ENCODE data around the gene PIGU.
A peak's percentile ranks its signal among the peaks of the same experiment; 100 is the strongest.

Gene PIGU

DNA sequence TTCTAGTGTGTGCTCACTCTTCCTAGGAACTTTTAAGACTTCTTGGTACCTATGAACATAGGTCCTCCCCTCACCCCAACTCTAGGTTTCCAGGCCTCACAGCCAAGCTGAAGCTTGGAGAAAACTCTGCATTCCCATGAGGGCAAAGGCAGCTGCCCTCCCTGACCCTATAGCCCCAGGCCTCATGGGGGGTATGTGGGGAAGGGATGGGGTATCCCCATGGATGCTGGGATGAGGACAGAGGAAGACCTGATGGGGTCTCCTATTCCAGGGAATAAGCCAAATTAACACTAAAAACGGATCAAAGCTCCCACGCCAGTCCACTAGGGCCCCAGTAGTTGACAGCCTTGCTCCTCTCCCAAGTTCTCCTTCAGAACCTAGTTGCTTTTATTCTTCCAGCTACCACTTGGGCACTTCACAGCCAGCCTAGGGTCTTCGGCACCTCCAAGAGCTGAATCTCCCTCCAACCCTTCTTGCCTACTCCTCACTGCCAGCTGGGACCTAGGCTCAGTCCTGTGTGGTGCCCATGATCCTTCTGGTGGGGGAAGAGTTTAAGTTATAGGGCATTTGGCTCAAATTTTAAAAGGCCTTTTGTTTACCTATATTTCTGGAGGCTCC lies 35.0 kb upstream of the PIGU start:
- Histone ChIP-seq H3K4me3 (ENCODE audit: low read depth in 1 of 2, low read length in 1 of 2) (no peak overlapping the region), H3K27me3 (peaks cover 8% of the 10 kb centered on the region), H3K9me3 (no peaks in the 10 kb centered on the region), H3K36me3 (peaks cover 57% of the 10 kb centered on the region), H3K27ac (no peak overlapping the region), H3K4me1 (ENCODE audit: control insufficient read depth in 1 of 2, insufficient read depth in 1 of 2, low read depth in 1 of 2, low read length in 1 of 2) (peaks cover 29 to 37% of the 10 kb centered on the region in 2 experiments)
- TF ChIP-seq CTCF (IDR thresholded peaks at IDR 0.05) = no peak

DNA sequence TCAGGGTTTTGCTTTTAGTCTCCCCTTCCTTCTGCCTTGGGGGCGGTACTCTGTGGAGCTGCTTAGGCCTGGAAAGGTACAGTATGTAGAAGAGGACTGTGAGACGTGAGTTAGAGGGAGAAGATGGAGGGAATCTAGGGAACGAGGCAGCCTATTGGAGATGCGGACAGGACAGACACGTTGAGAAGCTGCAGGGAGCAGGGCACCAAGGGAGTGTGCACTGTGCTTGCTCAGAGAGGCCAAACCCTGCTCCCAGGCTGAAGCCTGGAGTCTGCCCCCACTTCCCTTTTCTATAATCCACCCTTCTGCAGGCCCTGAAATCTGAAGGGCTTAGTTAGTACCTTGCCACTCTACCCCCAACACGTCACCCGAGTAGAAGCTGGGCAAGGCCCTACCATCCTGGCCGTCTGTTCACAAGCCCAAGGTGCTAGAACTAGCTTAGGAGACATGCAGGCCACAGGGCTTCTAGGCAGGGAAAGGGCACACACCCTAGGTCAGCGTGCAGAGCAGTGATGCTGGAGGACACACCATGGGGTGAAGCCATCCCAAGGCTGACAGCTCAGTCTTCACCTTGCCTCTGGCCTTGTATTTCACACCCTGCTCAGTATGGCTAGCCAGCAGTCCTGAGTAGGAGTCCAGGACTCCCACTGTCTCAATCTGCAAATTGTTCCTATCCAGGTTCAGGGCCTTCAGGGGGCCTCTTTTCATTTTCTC lies 34.1 kb upstream of the PIGU start:
- peaks cover 57% of the 10 kb centered on the region for H3K36me3 ChIP-seq
- no peaks in the 10 kb centered on the region for H3K9me3 ChIP-seq
- H3K4me1 ChIP-seq (ENCODE audit: control insufficient read depth in 1 of 2, insufficient read depth in 1 of 2, low read depth in 1 of 2, low read length in 1 of 2) = peaks cover 38 to 46% of the 10 kb centered on the region in 2 experiments
- no peak for TF ChIP-seq CTCF (IDR thresholded peaks at IDR 0.05)
- H3K4me3 ChIP-seq (ENCODE audit: low read depth in 1 of 2, low read length in 1 of 2) = no peak overlapping the region
- no peak overlapping the region for H3K27ac ChIP-seq
- peaks cover 8% of the 10 kb centered on the region for H3K27me3 ChIP-seq

DNA sequence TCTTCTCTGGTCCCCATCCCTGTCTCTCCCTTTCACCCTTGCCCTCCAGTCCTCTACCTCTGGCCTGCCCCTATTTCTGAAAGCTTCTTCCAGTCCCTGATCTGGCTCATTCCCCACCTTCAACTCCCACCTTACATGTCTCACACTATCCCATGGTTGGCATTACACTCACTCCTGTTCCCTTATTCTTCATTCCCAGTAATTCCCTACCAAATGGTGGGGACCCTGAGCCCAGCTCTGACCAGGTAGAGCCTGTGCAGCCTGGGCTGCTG lies 33.6 kb upstream of the PIGU start:
- Histone ChIP-seq H3K4me3 (ENCODE audit: low read depth in 1 of 2, low read length in 1 of 2) (peak overlapping the region; percentile 79 to 95), H3K9me3 (no peaks in the 10 kb centered on the region), H3K27me3 (peaks cover 8% of the 10 kb centered on the region), H3K4me1 (ENCODE audit: control insufficient read depth in 1 of 2, insufficient read depth in 1 of 2, low read depth in 1 of 2, low read length in 1 of 2) (peaks cover 43 to 51% of the 10 kb centered on the region in 2 experiments), H3K36me3 (peaks cover 52% of the 10 kb centered on the region), H3K27ac (no peak overlapping the region)
- TF ChIP-seq CTCF (IDR thresholded peaks at IDR 0.05) = no peak

DNA sequence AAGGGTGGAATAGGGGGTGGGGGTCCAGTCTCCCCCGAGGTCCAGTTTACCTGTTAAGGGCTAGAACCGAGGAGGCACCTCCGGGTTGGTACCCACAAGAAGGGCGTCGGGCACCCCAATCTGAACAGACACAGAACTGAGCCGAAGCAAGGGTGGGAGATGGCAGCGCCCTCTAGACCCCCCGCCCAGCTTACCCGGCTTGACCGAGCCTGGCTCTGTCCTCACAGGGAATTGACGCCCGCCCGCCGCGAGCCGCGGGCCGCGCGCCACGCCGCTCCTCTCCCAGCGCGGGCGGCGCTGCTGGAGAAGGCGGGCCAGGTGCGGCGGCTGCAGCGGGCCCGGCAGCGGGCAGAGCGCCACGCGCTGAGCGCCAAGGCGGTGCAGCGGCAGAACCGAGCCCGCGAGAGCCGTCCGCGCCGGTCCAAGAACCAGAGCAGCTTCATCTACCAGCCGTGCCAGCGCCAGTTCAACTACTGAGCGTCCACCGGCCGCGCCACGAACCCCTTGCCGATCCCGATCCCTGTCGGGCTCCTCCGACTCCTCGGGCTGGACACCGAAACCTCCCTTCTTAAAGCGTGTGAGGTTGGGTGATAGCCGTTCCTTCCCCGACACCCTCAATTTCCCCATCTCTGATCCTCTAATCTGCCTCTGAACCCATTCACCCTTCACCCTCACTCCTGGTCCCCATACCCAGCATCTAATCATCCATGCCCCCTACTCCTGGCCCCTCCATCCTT lies 33.1 kb upstream of the PIGU start:
- H3K9me3 ChIP-seq = no peaks in the 10 kb centered on the region
- TF ChIP-seq CTCF (IDR thresholded peaks at IDR 0.05) = no peak
- peak overlapping the region; percentile 83 for H3K27ac ChIP-seq
- peaks cover 8% of the 10 kb centered on the region for H3K27me3 ChIP-seq
- peak overlapping the region; percentile 79 to 95 for H3K4me3 ChIP-seq (ENCODE audit: low read depth in 1 of 2, low read length in 1 of 2)
- peaks cover 47% of the 10 kb centered on the region for H3K36me3 ChIP-seq
- H3K4me1 ChIP-seq (ENCODE audit: control insufficient read depth in 1 of 2, insufficient read depth in 1 of 2, low read depth in 1 of 2, low read length in 1 of 2) = peaks cover 48 to 56% of the 10 kb centered on the region in 2 experiments

DNA sequence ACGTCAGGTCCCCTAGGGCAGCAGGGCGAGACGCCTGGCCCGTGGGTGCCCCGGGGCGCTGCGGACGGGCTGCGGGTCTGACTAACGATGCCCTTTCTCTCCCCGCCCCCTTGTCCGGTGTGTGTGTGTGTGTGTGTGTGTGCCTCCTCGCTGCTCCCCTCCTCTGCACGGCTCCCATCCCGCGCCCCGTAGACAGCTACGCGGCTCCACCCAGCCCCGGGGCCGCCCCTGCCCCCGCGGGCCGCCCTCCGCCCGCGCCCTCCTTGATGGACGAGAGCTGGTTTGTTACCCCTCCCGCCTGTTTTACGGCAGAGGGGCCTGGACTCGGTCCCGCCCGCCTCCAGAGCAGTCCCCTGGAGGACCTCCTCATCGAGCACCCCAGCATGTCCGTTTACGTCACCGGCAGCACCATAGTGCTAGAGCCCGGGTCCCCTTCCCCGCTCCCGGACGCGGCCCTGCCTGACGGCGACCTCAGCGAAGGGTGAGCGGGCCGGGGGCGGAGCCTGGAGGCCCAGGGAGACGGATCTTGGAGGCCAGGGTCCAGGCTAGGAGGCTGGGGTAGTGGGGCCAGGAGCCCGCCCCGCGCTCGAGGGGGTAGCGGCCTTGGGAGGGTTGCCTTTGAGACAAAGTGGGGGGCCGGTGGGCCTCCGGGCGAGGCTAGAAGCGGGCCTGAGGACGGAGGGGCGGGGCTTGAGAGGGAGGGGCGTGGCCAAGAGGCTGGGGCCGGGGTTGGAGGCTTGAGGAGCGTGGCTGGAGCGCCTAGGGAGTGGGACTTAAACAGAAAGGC lies 32.3 kb upstream of the PIGU start:
- H3K27me3 ChIP-seq = peaks cover 8% of the 10 kb centered on the region
- peak overlapping the region; percentile 79 to 95 for H3K4me3 ChIP-seq (ENCODE audit: low read depth in 1 of 2, low read length in 1 of 2)
- H3K9me3 ChIP-seq = no peaks in the 10 kb centered on the region
- H3K4me1 ChIP-seq (ENCODE audit: control insufficient read depth in 1 of 2, insufficient read depth in 1 of 2, low read depth in 1 of 2, low read length in 1 of 2) = peaks cover 53 to 61% of the 10 kb centered on the region in 2 experiments
- TF ChIP-seq CTCF (IDR thresholded peaks at IDR 0.05) = no peak
- peaks cover 40% of the 10 kb centered on the region for H3K36me3 ChIP-seq
- peak overlapping the region; percentile 83 for H3K27ac ChIP-seq
